Measurements from ENCODE around the gene SUN3.

The SUN3 gene

DNA sequence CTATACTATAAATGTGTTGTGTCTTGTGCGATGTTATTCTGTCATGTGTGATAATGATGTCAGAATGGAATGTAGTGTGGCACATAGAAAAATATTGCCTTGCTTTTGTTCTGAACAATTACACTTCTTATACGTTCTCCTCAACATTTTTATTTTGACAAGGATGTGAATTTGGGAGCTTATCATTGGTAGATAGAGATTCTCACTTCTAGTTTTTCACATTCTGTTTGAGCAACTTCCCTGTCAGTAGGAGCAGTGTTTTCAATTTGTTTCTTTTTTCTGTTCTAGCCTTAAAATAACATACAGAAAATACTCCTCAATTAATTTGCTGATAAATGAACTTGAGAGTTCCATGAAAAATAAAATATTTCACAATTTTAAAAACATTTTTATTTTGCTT lies 17.6 kb downstream of the SUN3 start:
- H3K4me3 ChIP-seq (ENCODE audit: low read length, poor library complexity, severe bottlenecking) = no peak overlapping the region
- no peak overlapping the region for H3K9ac ChIP-seq (ENCODE audit: low read depth, low read length, poor library complexity, severe bottlenecking)

GRCh38 chr7:48009954-48010353 lies 19.0 kb downstream of the SUN3 start:
- no peaks in the 10 kb centered on the region for H3K36me3 ChIP-seq (ENCODE audit: insufficient read depth, low read length)
- no peaks in the 10 kb centered on the region for H3K79me2 ChIP-seq (ENCODE audit: insufficient read depth, low read length)
- no peaks in the 10 kb centered on the region for H4K20me1 ChIP-seq (ENCODE audit: insufficient read depth, low read length, poor library complexity, severe bottlenecking)
- H3K4me3 ChIP-seq (ENCODE audit: low read length, poor library complexity, severe bottlenecking) = no peak overlapping the region
- H3K27me3 ChIP-seq (ENCODE audit: insufficient read depth, low read length, poor library complexity, severe bottlenecking) = no peaks in the 10 kb centered on the region
- no peaks in the 10 kb centered on the region for H3F3A ChIP-seq (ENCODE audit: low read depth)
- no peaks in the 10 kb centered on the region; the same call in 1 of the 2 replicates for H3K9me3 ChIP-seq (ENCODE audit: insufficient read depth, low read depth, low read length)
- H3K9ac ChIP-seq (ENCODE audit: low read depth, low read length, poor library complexity, severe bottlenecking) = no peak overlapping the region
- no peaks in the 10 kb centered on the region for H3K9me2 ChIP-seq (replicated peaks; ENCODE audit: low read depth, low read length)
- TF ChIP-seq EZH2phosphoT487 (IDR thresholded peaks at IDR 0.05; ENCODE audit: borderline replicate concordance) = no peak
- TF ChIP-seq, protein P1, sequence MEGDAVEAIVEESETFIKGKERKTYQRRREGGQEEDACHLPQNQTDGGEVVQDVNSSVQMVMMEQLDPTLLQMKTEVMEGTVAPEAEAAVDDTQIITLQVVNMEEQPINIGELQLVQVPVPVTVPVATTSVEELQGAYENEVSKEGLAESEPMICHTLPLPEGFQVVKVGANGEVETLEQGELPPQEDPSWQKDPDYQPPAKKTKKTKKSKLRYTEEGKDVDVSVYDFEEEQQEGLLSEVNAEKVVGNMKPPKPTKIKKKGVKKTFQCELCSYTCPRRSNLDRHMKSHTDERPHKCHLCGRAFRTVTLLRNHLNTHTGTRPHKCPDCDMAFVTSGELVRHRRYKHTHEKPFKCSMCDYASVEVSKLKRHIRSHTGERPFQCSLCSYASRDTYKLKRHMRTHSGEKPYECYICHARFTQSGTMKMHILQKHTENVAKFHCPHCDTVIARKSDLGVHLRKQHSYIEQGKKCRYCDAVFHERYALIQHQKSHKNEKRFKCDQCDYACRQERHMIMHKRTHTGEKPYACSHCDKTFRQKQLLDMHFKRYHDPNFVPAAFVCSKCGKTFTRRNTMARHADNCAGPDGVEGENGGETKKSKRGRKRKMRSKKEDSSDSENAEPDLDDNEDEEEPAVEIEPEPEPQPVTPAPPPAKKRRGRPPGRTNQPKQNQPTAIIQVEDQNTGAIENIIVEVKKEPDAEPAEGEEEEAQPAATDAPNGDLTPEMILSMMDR (conservative IDR thresholded peaks at IDR 0.05; ENCODE audit: low read length) = no peak
- no peak overlapping the region for H2AFZ ChIP-seq (ENCODE audit: low read length)
- no peak overlapping the region for H3K4me2 ChIP-seq (ENCODE audit: low read depth, low read length, poor library complexity, severe bottlenecking)
- H3K4me1 ChIP-seq (ENCODE audit: insufficient read depth, low read length, poor library complexity, severe bottlenecking) = no peaks in the 10 kb centered on the region

More for the DNA sequence above, 17.6 kb downstream of the SUN3 start:
- TF ChIP-seq, protein P1 (conservative IDR thresholded peaks at IDR 0.05; ENCODE audit: low read length) = no peak
- TF ChIP-seq EZH2phosphoT487 (IDR thresholded peaks at IDR 0.05; ENCODE audit: borderline replicate concordance) = no peak
- Histone ChIP-seq H2AFZ (ENCODE audit: low read length) (no peak overlapping the region), H3K4me1 (ENCODE audit: insufficient read depth, low read length, poor library complexity, severe bottlenecking) (no peaks in the 10 kb centered on the region), H3K9me2 (replicated peaks; ENCODE audit: low read depth, low read length) (no peaks in the 10 kb centered on the region), H3F3A (ENCODE audit: low read depth) (no peaks in the 10 kb centered on the region), H3K9me3 (ENCODE audit: insufficient read depth, low read depth, low read length) (no peaks in the 10 kb centered on the region; the same call in 1 of the 2 replicates), H3K36me3 (ENCODE audit: insufficient read depth, low read length) (no peaks in the 10 kb centered on the region), H4K20me1 (ENCODE audit: insufficient read depth, low read length, poor library complexity, severe bottlenecking) (no peaks in the 10 kb centered on the region), H3K4me2 (ENCODE audit: low read depth, low read length, poor library complexity, severe bottlenecking) (no peak overlapping the region), H3K27me3 (ENCODE audit: insufficient read depth, low read length, poor library complexity, severe bottlenecking) (no peaks in the 10 kb centered on the region), H3K79me2 (ENCODE audit: insufficient read depth, low read length) (no peaks in the 10 kb centered on the region)

DNA sequence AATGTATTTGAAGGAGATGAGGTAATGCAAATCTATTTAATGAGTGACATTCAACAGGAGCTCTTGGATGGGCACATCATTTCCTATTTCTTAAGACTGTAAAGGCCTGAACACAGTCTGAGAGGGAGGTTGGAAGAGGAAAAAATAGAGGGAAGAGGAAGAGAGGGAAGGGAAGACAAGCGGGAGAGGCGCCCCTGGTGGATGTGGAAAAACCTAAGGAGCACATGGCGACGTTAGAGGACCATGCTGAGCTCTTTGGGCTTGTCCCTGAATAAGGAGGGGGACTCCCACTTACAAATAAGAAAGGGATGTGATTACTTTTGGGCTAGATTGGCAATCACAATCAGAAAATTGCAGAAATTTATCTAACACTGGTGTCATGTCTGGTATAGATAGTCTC lies 19.6 kb downstream of the SUN3 start:
- H3K36me3 ChIP-seq (ENCODE audit: insufficient read depth, low read length) = no peaks in the 10 kb centered on the region
- H3K4me2 ChIP-seq (ENCODE audit: low read depth, low read length, poor library complexity, severe bottlenecking) = no peak overlapping the region
- H3K27me3 ChIP-seq (ENCODE audit: insufficient read depth, low read length, poor library complexity, severe bottlenecking) = no peaks in the 10 kb centered on the region
- H4K20me1 ChIP-seq (ENCODE audit: insufficient read depth, low read length, poor library complexity, severe bottlenecking) = no peaks in the 10 kb centered on the region
- no peak overlapping the region for H2AFZ ChIP-seq (ENCODE audit: low read length)
- no peaks in the 10 kb centered on the region for H3K79me2 ChIP-seq (ENCODE audit: insufficient read depth, low read length)
- no peaks in the 10 kb centered on the region for H3K4me1 ChIP-seq (ENCODE audit: insufficient read depth, low read length, poor library complexity, severe bottlenecking)
- no peaks in the 10 kb centered on the region for H3K9me2 ChIP-seq (replicated peaks; ENCODE audit: low read depth, low read length)
- H3K9ac ChIP-seq (ENCODE audit: low read depth, low read length, poor library complexity, severe bottlenecking) = no peak overlapping the region
- no peak overlapping the region for H3K4me3 ChIP-seq (ENCODE audit: low read length, poor library complexity, severe bottlenecking)
- no peaks in the 10 kb centered on the region; the same call in 1 of the 2 replicates for H3K9me3 ChIP-seq (ENCODE audit: insufficient read depth, low read depth, low read length)
- no peaks in the 10 kb centered on the region for H3F3A ChIP-seq (ENCODE audit: low read depth)
- TF ChIP-seq, protein P1 (conservative IDR thresholded peaks at IDR 0.05; ENCODE audit: low read length) = no peak
- no peak for TF ChIP-seq EZH2phosphoT487 (IDR thresholded peaks at IDR 0.05; ENCODE audit: borderline replicate concordance)

Measured in Loucy (cell line).